Gastroesophageal sphincter (tissue), 3 donors: ENCODE data around the gene RAB1B.

ENCODE experiments used
- CTCF ChIP-seq, 4 experiments: fragments of 200-600 bp in 2 of 4; fragments of 450-650 bp in 2 of 4; sonication (generic) in 1 of 4; IDR thresholded peaks; one replicate each; pipeline ENCODE4 v1.5.1; 2017 to 2019; ENCODE audit warnings: antibody characterized with exemption in 4 of 4, mild to moderate bottlenecking in 2 of 4, moderate library complexity in 2 of 4
- POLR2AphosphoS5 ChIP-seq: sonication (generic); formaldehyde crosslinking; IDR thresholded peaks from one replicate; pipeline ENCODE4 v1.6.1; 2017; ENCODE audit warnings: antibody characterized with exemption

DNA sequence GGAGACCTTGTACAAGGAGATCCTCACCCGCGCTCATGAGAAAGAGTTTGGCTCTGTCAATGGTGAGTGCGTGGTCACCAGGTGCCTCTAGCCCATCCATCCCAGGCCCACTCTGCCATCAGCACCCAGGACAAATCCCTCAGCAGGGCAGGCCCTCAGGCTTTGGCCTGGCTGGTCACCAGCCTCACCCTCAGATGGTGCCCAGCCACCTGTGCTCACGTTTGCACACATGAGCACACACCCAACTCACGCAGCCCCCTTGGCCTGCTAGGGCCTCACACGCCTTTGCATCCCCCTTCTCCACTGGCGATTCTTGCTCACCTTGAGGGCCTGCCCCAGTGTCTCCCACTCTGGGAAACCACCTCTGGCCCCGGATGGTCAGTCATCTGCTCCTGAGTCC is 4.1 kb upstream of the RAB1B start:
- TF ChIP-seq CTCF (IDR thresholded peaks at IDR 0.05) (no peak), POLR2AphosphoS5 (no peak)
